Stomach smooth muscle (tissue), 2 donors: ENCODE data around the gene CD300H.

ENCODE experiments used
- H3K27ac ChIP-seq: one replicate; pipeline ENCODE4 v1.7.0; 2013; ENCODE audit warnings: mild to moderate bottlenecking, low read length, inconsistent platforms
- H3K27me3 ChIP-seq, 2 donors: one replicate each; pipeline ENCODE4 v1.7.0; 2013; ENCODE audit warnings: low read length in 2 of 2; ENCODE audit not compliant: insufficient read depth in 2 of 2, control insufficient read depth in 1 of 2
- H3K36me3 ChIP-seq, 2 donors: one replicate each; pipeline ENCODE4 v1.7.0; 2013; ENCODE audit warnings: low read length in 2 of 2; ENCODE audit not compliant: control insufficient read depth in 2 of 2, insufficient read depth in 2 of 2
- H3K4me1 ChIP-seq: one replicate; pipeline ENCODE4 v1.7.0; 2013; ENCODE audit warnings: low read length; ENCODE audit not compliant: control insufficient read depth, insufficient read depth
- H3K4me3 ChIP-seq, 2 donors: one replicate each; pipeline ENCODE4 v1.7.0; 2013; ENCODE audit warnings: low read length in 2 of 2
- H3K9ac ChIP-seq, 2 donors: one replicate each; pipeline ENCODE4 v1.7.0; 2013; ENCODE audit warnings: low read length in 2 of 2, mild to moderate bottlenecking in 1 of 2
- H3K9me3 ChIP-seq, 2 donors: one replicate each; pipeline ENCODE4 v1.7.0; 2013; ENCODE audit warnings: low read length in 2 of 2; ENCODE audit not compliant: control insufficient read depth in 2 of 2
- donor health status: healthy.
- donor health status: Pancreatic carcinoma.

Gene CD300H

GRCh38 chr17:74603037-74603635 is 35.8 kb upstream of the CD300H start:
- H3K36me3 ChIP-seq, result no peaks in the 10 kb centered on the region
- peaks cover 0 to 6% of the 10 kb centered on the region in 2 donors for H3K27me3 ChIP-seq
- peaks cover 16% of the 10 kb centered on the region for H3K4me1 ChIP-seq
- H3K9ac ChIP-seq, result no peak overlapping the region
- no peak overlapping the region for H3K4me3 ChIP-seq
- H3K9me3 ChIP-seq, result no peaks in the 10 kb centered on the region
- H3K27ac ChIP-seq, result no peak overlapping the region

GRCh38 chr17:74601944-74602572 is 34.7 kb upstream of the CD300H start:
- H3K4me1 ChIP-seq, result peaks cover 16% of the 10 kb centered on the region
- no peaks in the 10 kb centered on the region for H3K36me3 ChIP-seq
- peaks cover 0 to 6% of the 10 kb centered on the region in 2 donors for H3K27me3 ChIP-seq
- H3K9ac ChIP-seq, result no peak overlapping the region
- no peak overlapping the region for H3K4me3 ChIP-seq
- no peaks in the 10 kb centered on the region for H3K9me3 ChIP-seq
- H3K27ac ChIP-seq, result no peak overlapping the region

- Histone ChIP-seq H3K27me3 (peaks cover 0 to 11% of the 10 kb centered on the region in 2 donors), H3K4me3 (no peak overlapping the region), H3K4me1 (peaks cover 2% of the 10 kb centered on the region), H3K9ac (no peak overlapping the region), H3K9me3 (no peaks in the 10 kb centered on the region), H3K36me3 (no peaks in the 10 kb centered on the region), H3K27ac (no peak overlapping the region)
Observed at GRCh38 chr17:74599448-74599939, 32.2 kb upstream of the CD300H start.

DNA sequence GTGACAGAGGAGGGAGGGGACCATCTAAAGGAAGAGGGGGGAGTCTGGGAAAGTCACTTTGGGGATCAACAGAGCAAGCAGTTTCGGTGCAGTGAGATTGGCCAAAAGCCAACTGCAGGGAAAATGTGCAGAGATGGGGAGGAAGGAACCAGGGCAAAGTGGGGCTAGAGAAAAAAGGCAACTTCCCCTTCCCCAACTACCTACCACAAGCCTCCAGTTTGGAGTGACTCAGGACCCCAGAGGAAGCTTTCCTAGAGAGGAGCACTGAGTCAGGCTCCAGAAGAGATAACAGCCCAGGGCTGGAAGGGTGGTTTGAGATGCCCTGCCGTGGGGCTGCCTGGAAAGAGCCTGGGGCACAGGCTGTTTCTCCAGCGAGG is 31.7 kb upstream of the CD300H start:
- H3K9me3 ChIP-seq, result no peaks in the 10 kb centered on the region

GRCh38 chr17:74598346-74599022 is 31.2 kb upstream of the CD300H start:
- H3K27ac ChIP-seq, result no peak overlapping the region
- H3K9ac ChIP-seq, result no peak overlapping the region
- H3K36me3 ChIP-seq, result no peaks in the 10 kb centered on the region
- peaks cover 2% of the 10 kb centered on the region for H3K4me1 ChIP-seq
- no peaks in the 10 kb centered on the region for H3K9me3 ChIP-seq
- H3K27me3 ChIP-seq, result peaks cover 0 to 11% of the 10 kb centered on the region in 2 donors
- H3K4me3 ChIP-seq, result no peak overlapping the region

More for the DNA sequence above, 31.7 kb upstream of the CD300H start:
- H3K27me3 ChIP-seq, result peaks cover 0 to 11% of the 10 kb centered on the region in 2 donors
- H3K4me3 ChIP-seq, result no peak overlapping the region
- H3K4me1 ChIP-seq, result peaks cover 2% of the 10 kb centered on the region
- no peak overlapping the region for H3K9ac ChIP-seq
- H3K36me3 ChIP-seq, result no peaks in the 10 kb centered on the region
- H3K27ac ChIP-seq, result no peak overlapping the region

- H3K27ac ChIP-seq, result no peak overlapping the region
- no peak overlapping the region for H3K9ac ChIP-seq
- H3K4me3 ChIP-seq, result no peak overlapping the region
- H3K9me3 ChIP-seq, result no peaks in the 10 kb centered on the region
- no peaks in the 10 kb centered on the region for H3K36me3 ChIP-seq
- H3K4me1 ChIP-seq, result peaks cover 2% of the 10 kb centered on the region
- peaks cover 0 to 11% of the 10 kb centered on the region in 2 donors for H3K27me3 ChIP-seq
Observed at GRCh38 chr17:74597069-74597790, 29.9 kb upstream of the CD300H start.

- no peak overlapping the region for H3K4me3 ChIP-seq
- H3K9ac ChIP-seq, result no peak overlapping the region
- no peak overlapping the region for H3K27ac ChIP-seq
- no peaks in the 10 kb centered on the region for H3K36me3 ChIP-seq
- peaks cover 2% of the 10 kb centered on the region for H3K4me1 ChIP-seq
- H3K27me3 ChIP-seq, result peaks cover 0 to 9% of the 10 kb centered on the region in 2 donors
- H3K9me3 ChIP-seq, result no peaks in the 10 kb centered on the region
Observed at GRCh38 chr17:74595037-74595750, 27.9 kb upstream of the CD300H start.

GRCh38 chr17:74592087-74592990 is 25.0 kb upstream of the CD300H start, which contains the start of gene CD300LD:
CD300LD (minus strand) TSS chr17:74592283; CDS start chr17:74592202, 81 bp downstream.
- no peak within 1 kb of the TSS for H3K9ac ChIP-seq
- H3K9me3 ChIP-seq, result no peaks in the 10 kb centered on the region
- peaks cover 2% of the 10 kb centered on the region for H3K4me1 ChIP-seq
- H3K27me3 ChIP-seq, result peaks cover 0 to 5% of the 10 kb centered on the region in 2 donors
- no peaks in the 10 kb centered on the region for H3K36me3 ChIP-seq
- H3K27ac ChIP-seq, result no peak within 1 kb of the TSS
- H3K4me3 ChIP-seq, result no peak within 1 kb of the TSS

DNA sequence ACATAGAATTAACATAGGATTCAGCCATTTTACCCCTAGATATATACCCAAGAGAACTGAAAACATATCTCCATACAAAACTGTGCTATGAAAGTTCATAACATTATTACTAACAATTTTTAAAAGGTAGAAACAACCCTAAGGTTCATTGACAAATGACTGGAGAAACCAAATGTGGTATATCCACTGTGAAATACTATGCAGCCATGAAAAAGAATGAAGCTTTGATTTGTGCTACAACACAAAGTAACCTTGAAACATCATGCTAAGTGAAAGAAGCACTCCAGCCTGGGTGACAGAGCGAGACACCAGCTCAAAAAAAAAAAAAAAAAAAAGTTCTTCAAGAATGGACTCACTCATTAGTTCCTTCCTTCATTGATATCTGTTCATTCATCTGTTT is 24.2 kb upstream of the CD300H start:
- no peak overlapping the region for H3K27ac ChIP-seq
- no peak overlapping the region for H3K9ac ChIP-seq
- no peaks in the 10 kb centered on the region for H3K9me3 ChIP-seq
- no peak overlapping the region for H3K4me3 ChIP-seq
- H3K4me1 ChIP-seq, result peaks cover 2% of the 10 kb centered on the region
- no peaks in the 10 kb centered on the region for H3K36me3 ChIP-seq
- H3K27me3 ChIP-seq, result peaks cover 0 to 5% of the 10 kb centered on the region in 2 donors
